GM18511 (cell line): Measurements from ENCODE around the gene DCPS.
"Not testable (repeated sequence)": the region's sequence is repeated elsewhere in the genome, so short reads cannot be mapped to it uniquely, and the experiment has no call there.

Source experiments
- ATAC-seq: cut with Tn5 transposase; IDR thresholded peaks from one replicate; pipeline ENCODE4 v1.9.1; 2021; ENCODE audit warnings: mild to moderate bottlenecking, moderate library complexity; ENCODE audit not compliant: unreplicated experiment

The DCPS gene

DNA sequence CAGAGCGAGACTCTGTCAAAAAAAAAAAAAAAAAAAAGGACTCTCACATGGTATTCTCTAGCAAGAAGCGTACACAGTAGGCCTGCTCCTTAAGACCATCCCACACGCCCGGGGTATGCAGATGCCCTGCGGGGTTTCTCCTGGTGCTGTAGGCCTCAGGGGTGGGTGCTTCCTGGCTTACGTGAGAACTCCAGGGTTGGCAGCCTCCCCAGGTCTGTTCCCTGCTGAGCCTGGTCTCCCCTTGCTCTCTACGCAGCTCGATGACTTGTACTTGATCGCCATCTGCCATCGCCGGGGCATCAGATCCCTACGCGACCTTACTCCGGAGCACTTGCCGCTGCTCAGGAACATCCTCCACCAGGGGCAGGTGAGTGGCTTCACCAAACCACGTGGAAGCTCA is 39.2 kb downstream of the DCPS start:
- no peak for ATAC-seq

GRCh38 chr11:126344141-126345080 is 40.6 kb downstream of the DCPS start:
- no peak for ATAC-seq

DNA sequence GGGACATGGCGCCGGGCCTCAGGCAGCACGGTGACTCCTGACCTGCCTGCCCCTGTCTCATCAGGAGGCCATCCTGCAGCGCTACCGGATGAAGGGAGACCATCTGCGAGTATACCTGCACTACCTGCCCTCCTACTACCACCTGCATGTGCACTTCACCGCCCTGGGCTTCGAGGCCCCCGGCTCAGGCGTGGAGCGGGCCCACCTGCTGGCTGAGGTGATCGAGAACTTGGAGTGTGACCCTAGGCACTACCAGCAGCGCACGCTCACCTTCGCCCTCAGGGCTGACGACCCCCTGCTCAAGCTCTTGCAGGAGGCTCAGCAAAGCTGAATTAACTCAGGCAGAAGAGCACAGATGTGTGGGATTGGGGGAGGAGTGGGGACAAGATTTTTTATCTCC is 41.4 kb downstream of the DCPS start:
- no peak for ATAC-seq

GRCh38 chr11:126345759-126346585 is 42.1 kb downstream of the DCPS start:
- ATAC-seq, result no peak

- no peak for ATAC-seq
Measured at GRCh38 chr11:126346586-126346940, 42.7 kb downstream of the DCPS start.

DNA sequence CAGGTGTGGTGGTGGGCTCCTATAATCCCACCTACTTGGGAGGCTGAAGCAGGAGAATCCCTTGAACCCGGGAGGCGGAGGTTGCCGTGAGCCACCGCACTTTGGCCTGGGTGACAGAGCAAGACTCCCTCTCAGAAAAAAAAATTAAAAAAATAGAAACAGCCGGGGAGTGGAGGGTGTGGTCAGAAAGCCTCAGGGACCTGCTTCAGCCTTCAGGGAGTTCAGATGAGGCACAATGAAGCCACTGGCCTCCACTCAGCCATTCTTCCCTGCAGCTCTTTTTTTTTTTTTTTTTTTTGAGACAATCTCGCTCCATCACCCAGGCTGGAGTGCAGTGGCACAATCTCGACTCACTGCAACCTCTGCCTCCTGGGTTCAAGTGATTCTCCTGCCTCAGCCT is 43.1 kb downstream of the DCPS start:
- not testable (repeated sequence) for ATAC-seq

GRCh38 chr11:126347751-126348668 is 44.1 kb downstream of the DCPS start:
- ATAC-seq, result no peak

- no peak for ATAC-seq
Measured at GRCh38 chr11:126348806-126349582, 45.1 kb downstream of the DCPS start.

GRCh38 chr11:126350836-126351235 is 47.0 kb downstream of the DCPS start:
- no peak for ATAC-seq

DNA sequence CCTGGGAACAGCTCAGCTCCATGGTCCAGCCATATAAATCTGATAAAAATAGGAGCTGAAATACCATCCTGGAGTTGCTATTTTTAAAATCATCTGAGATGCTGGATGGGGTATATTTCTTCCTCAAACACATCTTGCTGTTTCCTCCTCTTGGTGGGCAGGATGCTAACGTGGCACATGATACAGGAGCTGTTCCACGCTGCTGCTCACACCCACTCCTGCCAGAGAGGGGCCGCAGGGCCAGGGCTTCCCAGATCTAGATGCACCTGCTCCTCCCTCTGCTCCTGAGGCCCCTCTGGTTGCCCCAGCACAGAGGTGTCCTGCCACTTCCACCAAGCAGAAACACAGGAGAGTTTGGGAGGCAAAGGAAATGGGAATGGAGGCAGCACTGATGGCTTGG is 48.3 kb downstream of the DCPS start:
- ATAC-seq, result no peak

- no peak for ATAC-seq
Measured at GRCh38 chr11:126352934-126353801, 49.3 kb downstream of the DCPS start.

DNA sequence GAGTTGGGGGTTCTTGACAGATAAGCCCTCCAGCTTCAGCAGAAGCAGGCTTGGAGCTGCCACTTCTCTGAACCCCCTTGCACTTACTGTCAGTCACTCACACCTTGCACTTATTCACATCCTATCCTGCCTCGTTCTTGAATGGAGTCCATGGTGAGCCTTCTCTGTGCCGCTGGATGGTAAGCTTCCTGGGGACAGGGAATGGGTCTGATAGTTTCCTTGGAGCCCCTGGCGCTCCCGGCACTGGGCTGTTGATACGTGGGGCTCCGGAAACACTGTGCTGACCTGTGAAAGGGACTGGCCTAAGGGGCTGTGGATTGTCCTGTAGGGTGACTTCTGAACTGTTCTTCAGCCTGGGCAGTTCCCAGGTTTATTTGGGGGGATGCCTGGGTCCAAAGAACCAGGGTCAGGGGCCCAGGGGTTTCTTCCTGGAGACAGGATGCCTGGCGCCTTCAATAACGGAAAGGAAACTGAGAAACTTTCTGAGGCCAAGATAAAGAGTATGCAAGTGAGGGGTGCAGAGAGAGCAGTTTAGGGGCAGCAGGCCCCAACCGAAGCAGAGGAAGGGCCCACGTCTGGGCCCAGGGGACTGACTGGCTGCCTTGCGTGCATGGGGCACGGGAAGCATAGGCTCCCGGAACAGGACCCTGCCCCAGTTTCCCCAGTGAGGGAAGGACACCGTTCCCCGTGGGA is 50.9 kb downstream of the DCPS start:
- ATAC-seq, result peak; percentile 41

GRCh38 chr11:126355324-126355925 is 51.6 kb downstream of the DCPS start, which contains the start of gene ST3GAL4:
TSS of gene ST3GAL4 (plus strand) at chr11:126355686. CDS start at chr11:126406156, 50,470 bp downstream.
- peak; percentile 68 for ATAC-seq

DNA sequence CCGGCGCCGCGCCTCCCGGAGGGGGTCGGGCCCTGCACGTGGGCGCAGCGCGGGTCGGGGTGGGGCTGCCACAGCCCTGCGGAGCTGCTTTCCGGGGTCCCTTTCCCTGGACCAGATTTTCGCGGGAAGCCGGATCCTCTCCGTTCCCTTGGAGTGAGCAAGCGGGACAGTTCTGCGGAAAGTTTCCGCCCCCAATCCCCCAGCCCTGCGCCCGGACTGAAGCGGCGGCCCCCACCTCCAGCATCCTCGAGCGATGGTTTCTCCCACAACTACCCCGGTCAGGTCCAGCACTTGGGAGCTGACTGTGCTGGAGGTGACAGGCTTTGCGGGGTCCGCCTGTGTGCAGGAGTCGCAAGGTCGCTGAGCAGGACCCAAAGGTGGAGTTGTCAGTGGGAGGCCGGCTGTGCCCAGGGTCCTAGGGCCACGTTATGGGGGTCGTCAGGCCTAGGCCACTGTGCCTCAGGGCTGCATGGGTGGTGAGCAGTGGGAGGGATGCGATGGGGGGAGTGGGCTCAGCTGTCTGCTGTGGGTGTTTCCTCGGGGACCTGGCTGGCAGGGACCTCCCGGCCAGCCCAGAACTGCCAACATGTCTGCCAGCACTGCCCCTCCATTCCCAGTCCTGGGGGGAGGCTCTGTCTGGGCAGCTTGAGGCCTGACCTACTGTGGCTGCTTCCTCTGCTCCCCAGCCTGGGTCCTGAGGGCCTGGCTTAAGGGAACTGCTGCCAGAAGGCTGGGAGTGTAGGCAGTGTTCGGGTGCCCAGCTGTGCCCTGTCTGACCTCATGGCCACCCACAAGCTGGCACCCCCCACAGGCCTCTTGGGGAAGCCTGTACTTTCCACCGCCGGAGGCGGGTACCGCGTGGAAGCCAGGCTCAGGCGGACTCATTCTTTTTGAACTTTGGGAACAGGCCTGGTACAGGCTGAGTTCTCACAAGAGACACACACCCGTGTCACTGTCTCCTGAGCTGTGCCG is 52.4 kb downstream of the DCPS start:
- ATAC-seq, result peak; percentile 26

- ATAC-seq, result no peak
Measured at GRCh38 chr11:126357055-126357962, 53.4 kb downstream of the DCPS start.
